ENCODE data around the gene TMUB1. TPM values are rescaled to one million over a fixed set of nuclear protein-coding genes. Genes with fewer than 3 reads are reported as not detected.

The TMUB1 gene
- total and polyA plus RNA-seq, 2 donors (not counting 3 experiments of a cell fraction or from before 2014, with no cell fraction given): 41.3 to 45.3 TPM

GRCh38 chr7:151083824-151084160 is 499 bp upstream of the TMUB1 start:
- Histone ChIP-seq H3K4me2 (ENCODE audit: insufficient read depth, low read length) (peak overlapping the region; percentile 71), H3K79me2 (ENCODE audit: control insufficient read depth, insufficient read depth, low read length) (peaks cover 48% of the 10 kb centered on the region), H2AFZ (ENCODE audit: low read depth, low read length) (peak overlapping the region; percentile 85), H3K4me3 (replicated peaks in 1 of 3; ENCODE audit: insufficient read depth in 1 of 3, low read depth in 1 of 3, low read length in 3 of 3) (peak overlapping the region; percentile 48 to 76 (median 62)), H3K36me3 (ENCODE audit: control insufficient read depth in 2 of 2, extremely low read depth in 1 of 2, insufficient read depth in 2 of 2, low read length in 2 of 2) (no peaks in the 10 kb centered on the region), H3K9ac (replicated peaks; ENCODE audit: extremely low read depth, insufficient read depth, low read length) (peak overlapping the region; percentile 17), H3K9me3 (replicated peaks; ENCODE audit: control insufficient read depth, insufficient read depth, low read length) (no peaks in the 10 kb centered on the region), H4K20me1 (replicated peaks; ENCODE audit: control insufficient read depth, extremely low read depth, insufficient read depth, low read length) (no peaks in the 10 kb centered on the region), H3K27me3 (ENCODE audit: control insufficient read depth in 2 of 2, insufficient read depth in 2 of 2, low read length in 2 of 2) (no peaks in the 10 kb centered on the region), H3K4me1 (ENCODE audit: control insufficient read depth, extremely low read depth, insufficient read depth, low read length) (peaks cover 51% of the 10 kb centered on the region), H3K9me1 (replicated peaks; ENCODE audit: control insufficient read depth, extremely low read depth, insufficient read depth, low read length) (no peaks in the 10 kb centered on the region), H3K27ac (ENCODE audit: insufficient read depth, low read depth, low read length) (no peak overlapping the region)
- FAIRE-seq: no peak
- intact Hi-C loops (cut with micrococcal nuclease): no loop called here
- no TSS peak for BruUV-seq (replicated peaks)
- CTCF ChIA-PET: no interaction called here
- POLR2A ChIA-PET: no interaction called here
- dilution Hi-C loops (cut with MboI; ENCODE audit: extremely low pct_ligation_motif_present, low sequenced_read_pairs): no loop called here
- no peak for TF ChIP-seq FOS (IDR thresholded peaks at IDR 0.05; ENCODE audit: borderline replicate concordance, insufficient read depth, low read length)
- no peak for TF ChIP-seq POLR2A (IDR thresholded peaks at IDR 0.05; ENCODE audit: low read depth, low read length)
- TF ChIP-seq MYC (IDR thresholded peaks at IDR 0.05; ENCODE audit: low read depth, low read length): no peak
- TF ChIP-seq MAX (IDR thresholded peaks at IDR 0.05; ENCODE audit: insufficient read depth, insufficient read length): no peak
- no peak for TF ChIP-seq EZH2 (IDR thresholded peaks at IDR 0.05; ENCODE audit: borderline replicate concordance, low read depth, low read length, severe bottlenecking)
- DNase-seq (ENCODE audit: low read depth, low spot score): no peak

GRCh38 chr7:151082141-151083070 is 887 bp downstream of the TMUB1 start:
- TF ChIP-seq MAX (IDR thresholded peaks at IDR 0.05; ENCODE audit: insufficient read depth, insufficient read length) (no peak), FOS (IDR thresholded peaks at IDR 0.05; ENCODE audit: borderline replicate concordance, insufficient read depth, low read length) (no peak), EZH2 (IDR thresholded peaks at IDR 0.05; ENCODE audit: borderline replicate concordance, low read depth, low read length, severe bottlenecking) (no peak), POLR2A (IDR thresholded peaks at IDR 0.05; ENCODE audit: low read depth, low read length) (no peak), POLR2AphosphoS5 (IDR thresholded peaks at IDR 0.05; ENCODE audit: insufficient read depth, low read depth, low read length) (no peak), JUN (IDR thresholded peaks at IDR 0.05; ENCODE audit: borderline replicate concordance, insufficient read depth, insufficient read length, low read depth) (no peak), CTCF (IDR thresholded peaks at IDR 0.05; ENCODE audit: extremely low read depth in 1 of 2, insufficient read depth in 1 of 2, low read depth in 1 of 2, low read length in 2 of 2) (no peak), MYC (IDR thresholded peaks at IDR 0.05; ENCODE audit: low read depth, low read length) (no peak), GATA2 (IDR thresholded peaks at IDR 0.05; ENCODE audit: insufficient read depth, insufficient read length, low read depth, low read length) (no peak)
- no peak for DNase-seq (ENCODE audit: low read depth, low spot score)
- Histone ChIP-seq H3K4me2 (ENCODE audit: insufficient read depth, low read length) (peak overlapping the region; percentile 71), H3K4me1 (ENCODE audit: control insufficient read depth, extremely low read depth, insufficient read depth, low read length) (peaks cover 42% of the 10 kb centered on the region), H3K9me3 (replicated peaks; ENCODE audit: control insufficient read depth, insufficient read depth, low read length) (no peaks in the 10 kb centered on the region), H3K9ac (replicated peaks; ENCODE audit: extremely low read depth, insufficient read depth, low read length) (peak overlapping the region; percentile 35), H2AFZ (ENCODE audit: low read depth, low read length) (peak overlapping the region; percentile 85), H3K79me2 (ENCODE audit: control insufficient read depth, insufficient read depth, low read length) (peaks cover 35% of the 10 kb centered on the region), H4K20me1 (replicated peaks; ENCODE audit: control insufficient read depth, extremely low read depth, insufficient read depth, low read length) (no peaks in the 10 kb centered on the region), H3K36me3 (ENCODE audit: control insufficient read depth in 2 of 2, extremely low read depth in 1 of 2, insufficient read depth in 2 of 2, low read length in 2 of 2) (no peaks in the 10 kb centered on the region), H3K27ac (ENCODE audit: insufficient read depth, low read depth, low read length) (peak overlapping the region; percentile 45), H3K4me3 (replicated peaks in 1 of 3; ENCODE audit: insufficient read depth in 1 of 3, low read depth in 1 of 3, low read length in 3 of 3) (peak overlapping the region; percentile 48 to 76 (median 62)), H3K27me3 (ENCODE audit: control insufficient read depth in 2 of 2, insufficient read depth in 2 of 2, low read length in 2 of 2) (no peaks in the 10 kb centered on the region), H3K9me1 (replicated peaks; ENCODE audit: control insufficient read depth, extremely low read depth, insufficient read depth, low read length) (no peaks in the 10 kb centered on the region)
- intact Hi-C loops (cut with micrococcal nuclease) (no loop called here), dilution Hi-C loops (cut with MboI; ENCODE audit: extremely low pct_ligation_motif_present, low sequenced_read_pairs) (no loop called here)
- POLR2A ChIA-PET: interaction anchor here (0.6 kb wide), 1 partner anchor 51 kb away, joined by 4 read pairs; no protein-coding TSS in a partner anchor
- no TSS peak for BruUV-seq (replicated peaks)
- CTCF ChIA-PET: interaction anchor here (0.6 to 1.0 kb wide), 2 partner anchors 41 to 272 kb away, joined by 3 read pairs; no protein-coding TSS in a partner anchor
- FAIRE-seq: no peak

All from endothelial cell of umbilical vein (primary cell).